Thyroid gland (tissue), 4 donors: ENCODE results near the gene GPR3. TPM values are rescaled to one million over a fixed set of nuclear protein-coding genes. Genes with fewer than 3 reads are reported as not detected.

Experiments used
- DNase-seq, 2 donors: peaks; one replicate each; pipeline ENCODE4 v3.0.0-alpha.2; 2019
- H3K27ac ChIP-seq, 3 donors: fragments of 200-600 bp; sonication (generic); 1 replicate in 2 of 3; 2 replicates in 1 of 3; pipeline ENCODE4 v1.5.1; 2016 to 2019; ENCODE audit warnings: mild to moderate bottlenecking in 1 of 3, moderate library complexity in 1 of 3
- H3K27me3 ChIP-seq: fragments of 200-600 bp; sonication (generic); one replicate; pipeline ENCODE4 v1.5.1; 2019
- H3K36me3 ChIP-seq, 2 donors: fragments of 200-600 bp; sonication (generic); one replicate each; pipeline ENCODE4 v1.5.1; 2016 to 2019
- H3K4me1 ChIP-seq, 2 donors: fragments of 200-600 bp; sonication (generic); one replicate each; pipeline ENCODE4 v1.5.1; 2017 to 2019
- H3K4me3 ChIP-seq, 3 donors: fragments of 200-600 bp; sonication (generic); replicated peaks in 1 of 3; 1 replicate in 2 of 3; 2 replicates in 1 of 3; pipeline ENCODE4 v1.5.1; 2016; ENCODE audit warnings: mild to moderate bottlenecking in 1 of 3
- H3K9me3 ChIP-seq: fragments of 200-600 bp; sonication (generic); one replicate; pipeline ENCODE4 v1.5.1; 2017
- POLR2A ChIP-seq, 2 donors: fragments of 450-650 bp; IDR thresholded peaks; one replicate each; pipeline ENCODE4 v1.6.1; 2017; ENCODE audit warnings: antibody characterized with exemption in 2 of 2, mild to moderate bottlenecking in 2 of 2, moderate library complexity in 1 of 2
- WGBS, 2 donors: methylation state at CpG; one replicate each; pipeline ENCODE4 v1.1.5; 2017; 5-methylcytosine and 5-hydroxymethylcytosine counted together
- intact Hi-C: fragments of 100-400 bp; cut with DNase I; formaldehyde crosslinking; loops from one replicate; pipeline ENCODE4 v1.15.1; 2023
- total RNA-seq, 4 donors: library from RNA; depleted of rRNA; stranded (reverse); fragments of >200 nt; gene quantifications; one replicate each; pipeline ENCODE4 v1.2.3, GENCODE V29; 2016
- TF ChIP-seq, protein P1 (sequence below), 6 experiments: fragments of 200-600 bp in 3 of 6; fragments of 450-650 bp in 3 of 6; sonication (generic) in 3 of 6; IDR thresholded peaks; one replicate each; pipeline ENCODE4 v1.5.1; 2016 to 2019; ENCODE audit warnings: antibody characterized with exemption in 6 of 6, mild to moderate bottlenecking in 2 of 6, inconsistent platforms in 1 of 6, moderate library complexity in 1 of 6

Gene GPR3
- total RNA-seq, 4 donors from 2014 or later = 0.11 to 2.1 (median 0.60) TPM

DNA sequence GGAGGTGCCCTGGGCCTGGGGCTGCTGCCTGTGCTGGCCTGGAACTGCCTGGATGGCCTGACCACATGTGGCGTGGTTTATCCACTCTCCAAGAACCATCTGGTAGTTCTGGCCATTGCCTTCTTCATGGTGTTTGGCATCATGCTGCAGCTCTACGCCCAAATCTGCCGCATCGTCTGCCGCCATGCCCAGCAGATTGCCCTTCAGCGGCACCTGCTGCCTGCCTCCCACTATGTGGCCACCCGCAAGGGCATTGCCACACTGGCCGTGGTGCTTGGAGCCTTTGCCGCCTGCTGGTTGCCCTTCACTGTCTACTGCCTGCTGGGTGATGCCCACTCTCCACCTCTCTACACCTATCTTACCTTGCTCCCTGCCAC is 1.8 kb downstream of the GPR3 start:
- Histone ChIP-seq H3K27me3 (no peaks in the 10 kb centered on the region), H3K27ac (no peak overlapping the region), H3K4me1 (peaks cover 19 to 23% of the 10 kb centered on the region in 2 donors), H3K36me3 (no peaks in the 10 kb centered on the region), H3K4me3 (no peak overlapping the region), H3K9me3 (no peaks in the 10 kb centered on the region)
- no peak for DNase-seq
- no peak for TF ChIP-seq POLR2A (IDR thresholded peaks at IDR 0.05)
- TF ChIP-seq, protein P1, sequence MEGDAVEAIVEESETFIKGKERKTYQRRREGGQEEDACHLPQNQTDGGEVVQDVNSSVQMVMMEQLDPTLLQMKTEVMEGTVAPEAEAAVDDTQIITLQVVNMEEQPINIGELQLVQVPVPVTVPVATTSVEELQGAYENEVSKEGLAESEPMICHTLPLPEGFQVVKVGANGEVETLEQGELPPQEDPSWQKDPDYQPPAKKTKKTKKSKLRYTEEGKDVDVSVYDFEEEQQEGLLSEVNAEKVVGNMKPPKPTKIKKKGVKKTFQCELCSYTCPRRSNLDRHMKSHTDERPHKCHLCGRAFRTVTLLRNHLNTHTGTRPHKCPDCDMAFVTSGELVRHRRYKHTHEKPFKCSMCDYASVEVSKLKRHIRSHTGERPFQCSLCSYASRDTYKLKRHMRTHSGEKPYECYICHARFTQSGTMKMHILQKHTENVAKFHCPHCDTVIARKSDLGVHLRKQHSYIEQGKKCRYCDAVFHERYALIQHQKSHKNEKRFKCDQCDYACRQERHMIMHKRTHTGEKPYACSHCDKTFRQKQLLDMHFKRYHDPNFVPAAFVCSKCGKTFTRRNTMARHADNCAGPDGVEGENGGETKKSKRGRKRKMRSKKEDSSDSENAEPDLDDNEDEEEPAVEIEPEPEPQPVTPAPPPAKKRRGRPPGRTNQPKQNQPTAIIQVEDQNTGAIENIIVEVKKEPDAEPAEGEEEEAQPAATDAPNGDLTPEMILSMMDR (IDR thresholded peaks at IDR 0.05) = no peak
- intact Hi-C loops = loop anchor here (5.0 to 10.0 kb wide), 3 partner anchors 37 to 289 kb away; no protein-coding TSS in a partner anchor
- 96 to 100% methylated on average over 6 to 9 of the region's 9 CpGs for WGBS, 2 donors

DNA sequence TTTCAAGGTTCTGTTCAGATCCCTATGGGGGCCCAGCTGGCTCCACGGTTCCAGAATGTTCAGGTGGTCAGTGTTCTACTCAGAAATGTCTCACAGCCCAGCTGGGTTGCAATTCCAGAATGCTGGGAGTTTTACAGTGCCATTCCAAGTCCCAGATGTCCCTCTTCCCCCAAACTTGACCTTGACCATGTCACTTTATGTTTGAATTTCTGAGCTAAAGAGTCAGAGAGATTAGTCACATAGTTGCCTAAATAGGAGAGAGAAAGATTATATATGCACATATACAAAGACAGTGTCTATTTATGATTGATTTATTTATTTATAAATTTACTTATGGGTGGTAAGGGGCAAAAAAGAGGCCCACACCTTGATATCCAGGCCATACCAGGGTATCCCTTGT is 2.5 kb downstream of the GPR3 start:
- H3K27me3 ChIP-seq = no peaks in the 10 kb centered on the region
- no peaks in the 10 kb centered on the region for H3K9me3 ChIP-seq
- peak overlapping the region; percentile 41 to 60 (median 52) for H3K27ac ChIP-seq
- DNase-seq = no peak
- peaks cover 19 to 23% of the 10 kb centered on the region in 2 donors for H3K4me1 ChIP-seq
- H3K4me3 ChIP-seq = no peak overlapping the region
- no peaks in the 10 kb centered on the region for H3K36me3 ChIP-seq
- 85 to 88% methylated on average over 1 of the region's 1 CpG for WGBS, 2 donors
- intact Hi-C loops = loop anchor here (5.0 to 10.0 kb wide), 3 partner anchors 38 to 290 kb away; no protein-coding TSS in a partner anchor
- no peak for TF ChIP-seq POLR2A (IDR thresholded peaks at IDR 0.05)
- TF ChIP-seq, protein P1 (IDR thresholded peaks at IDR 0.05) = no peak

DNA sequence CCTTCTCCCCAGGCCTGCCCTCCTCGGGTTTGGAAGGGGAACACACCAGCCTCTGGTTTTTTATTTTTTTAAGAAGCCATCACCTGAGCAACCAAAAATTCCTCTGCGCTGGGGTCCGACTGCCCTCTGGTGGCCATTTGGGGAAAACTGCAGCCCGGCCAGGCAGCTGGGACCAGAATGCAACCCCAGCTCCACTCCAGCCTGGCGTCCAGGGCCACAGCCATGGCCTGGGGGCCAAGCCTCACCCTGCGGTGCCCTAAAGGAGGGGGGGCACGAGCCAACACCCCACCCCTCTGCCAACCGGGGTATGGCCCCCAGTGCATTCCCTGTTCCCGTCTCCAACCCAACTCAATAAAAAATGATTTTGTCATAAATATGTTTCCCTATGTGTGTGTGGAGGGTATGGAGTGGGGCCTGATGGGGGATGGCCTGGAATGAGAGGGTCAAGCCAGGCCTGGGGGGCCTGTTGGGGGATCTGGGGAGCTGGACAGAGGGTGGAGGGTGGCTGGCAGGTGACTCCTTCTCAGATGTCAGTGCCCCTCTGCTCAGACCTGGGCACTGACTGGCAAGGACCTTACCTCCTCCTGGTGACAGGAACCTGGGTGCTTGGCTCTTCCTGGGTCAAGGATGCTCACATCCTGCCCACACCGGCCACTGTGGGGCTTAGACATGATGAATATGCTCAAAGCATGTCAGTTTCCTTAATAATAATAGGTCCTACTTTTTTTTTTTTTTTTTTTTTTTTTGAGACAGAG is 3.2 kb downstream of the GPR3 start:
- Histone ChIP-seq H3K4me1 (peaks cover 19 to 27% of the 10 kb centered on the region in 2 donors), H3K4me3 (no peak overlapping the region), H3K36me3 (no peaks in the 10 kb centered on the region), H3K27ac (peak overlapping the region in 2 of 3 donors; percentile 41 to 60), H3K9me3 (no peaks in the 10 kb centered on the region), H3K27me3 (no peaks in the 10 kb centered on the region)
- peak; percentile 75 to 80 for DNase-seq
- WGBS, 2 donors = 7 to 12% methylated on average over 6 to 10 of the region's 10 CpGs
- intact Hi-C loops = loop anchor here (10.0 kb wide), 1 partner anchor 291 kb away; no protein-coding TSS in a partner anchor
- no peak for TF ChIP-seq POLR2A (IDR thresholded peaks at IDR 0.05)
- TF ChIP-seq, protein P1 (IDR thresholded peaks at IDR 0.05) = peak; percentile 89 to 97 (median 95)

DNA sequence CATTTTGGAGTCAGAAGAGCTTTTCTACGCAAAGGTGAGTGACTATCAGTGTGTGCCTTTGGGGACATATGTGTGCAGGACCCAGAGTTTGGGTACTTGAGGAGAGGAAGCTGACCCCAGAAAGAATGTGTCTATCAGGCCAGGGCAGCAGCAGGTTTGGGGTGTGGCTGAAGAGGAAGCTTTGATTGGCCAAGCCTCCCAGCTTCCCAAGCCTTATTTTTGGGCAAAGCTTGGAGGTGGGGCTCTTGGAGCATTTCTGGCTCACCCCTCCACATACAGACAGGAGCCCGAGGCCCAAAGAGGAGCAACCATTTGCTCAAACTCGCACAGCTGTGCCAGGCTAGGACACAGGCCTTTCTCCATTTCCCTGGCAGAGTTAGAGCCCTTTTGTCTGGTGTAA is 4.7 kb downstream of the GPR3 start:
- DNase-seq = no peak
- no peaks in the 10 kb centered on the region for H3K36me3 ChIP-seq
- H3K4me3 ChIP-seq = no peak overlapping the region
- H3K4me1 ChIP-seq = peaks cover 13 to 18% of the 10 kb centered on the region in 2 donors
- intact Hi-C loops = loop anchor here (10.0 kb wide), 1 partner anchor 292 kb away; no protein-coding TSS in a partner anchor
- WGBS, 2 donors = 90 to 95% methylated on average over 1 to 3 of the region's 3 CpGs
- no peak overlapping the region for H3K27ac ChIP-seq
- no peak for TF ChIP-seq POLR2A (IDR thresholded peaks at IDR 0.05)
- TF ChIP-seq, protein P1 (IDR thresholded peaks at IDR 0.05) = no peak
- no peaks in the 10 kb centered on the region for H3K27me3 ChIP-seq
- H3K9me3 ChIP-seq = no peaks in the 10 kb centered on the region

DNA sequence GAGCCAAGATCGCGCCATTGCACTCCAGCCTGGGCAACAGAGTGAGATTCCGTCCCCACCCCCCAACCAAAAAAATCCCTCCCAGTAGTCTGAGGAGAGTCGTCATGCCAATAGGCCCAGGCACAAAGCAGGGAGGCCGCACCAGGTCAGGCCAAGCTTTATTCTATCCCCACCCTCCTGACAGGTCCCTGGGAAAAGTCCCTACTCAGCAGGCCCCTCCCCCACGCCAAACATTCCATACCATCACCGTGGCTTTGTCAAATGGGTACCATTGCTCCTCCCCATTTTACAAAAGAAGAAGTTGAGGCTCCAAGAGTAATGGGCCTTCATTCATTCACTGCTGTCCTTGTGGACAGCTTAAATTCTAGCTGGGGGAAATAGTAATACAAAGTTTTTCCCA is 5.3 kb downstream of the GPR3 start:
- no peak for TF ChIP-seq POLR2A (IDR thresholded peaks at IDR 0.05)
- TF ChIP-seq, protein P1 (IDR thresholded peaks at IDR 0.05) = no peak
- WGBS, 2 donors = 64% methylated on average over 4 to 5 of the region's 7 CpGs
- H3K4me1 ChIP-seq = peaks cover 17 to 20% of the 10 kb centered on the region in 2 donors
- H3K4me3 ChIP-seq = no peak overlapping the region
- no peak overlapping the region for H3K27ac ChIP-seq
- no peaks in the 10 kb centered on the region for H3K27me3 ChIP-seq
- intact Hi-C loops = loop anchor here (10.0 kb wide), 1 partner anchor 293 kb away; no protein-coding TSS in a partner anchor
- no peaks in the 10 kb centered on the region for H3K9me3 ChIP-seq
- DNase-seq = no peak
- no peaks in the 10 kb centered on the region for H3K36me3 ChIP-seq
